HCT116 (cell line): ENCODE measurements around the gene FAM53B. TPM values are rescaled to one million over a fixed set of nuclear protein-coding genes. Genes with fewer than 3 reads are reported as not detected.

Source experiments
- ATAC-seq: fragments of 200-7000 bp; cut with Tn5 transposase; 2 replicates; pipeline ENCODE4 v1.9.1; 2020; ENCODE audit warnings: mild to moderate bottlenecking, moderate library complexity
- BruUV-seq: library from RNA; stranded (reverse); fragments of 400-500 nt; replicated peaks from 2 replicates; lab custom pipeline; 2021; lab: Mats Ljungman, UMichigan
- CTCF ChIA-PET: fragments of 300-600 bp; sonication (Branson Sonifier 250); formaldehyde crosslinking; loops from one replicate; lab custom pipeline; 2021; ENCODE audit warnings: antibody characterized with exemption; lab: Charles Lee
- POLR2A ChIA-PET: fragments of 300-600, 350-600 bp; sonication (Branson Sonifier 250); formaldehyde crosslinking; loops from one replicate; lab custom pipeline; 2021; ENCODE audit warnings: antibody characterized with exemption; lab: Charles Lee
- RAD21 ChIA-PET, 2 experiments: fragments of 300-600 bp; sonication (Branson Sonifier 250); formaldehyde crosslinking; loops; one replicate each; lab custom pipeline; 2023; ENCODE audit warnings: low total read pairs in 2 of 2; ENCODE audit not compliant: uncharacterized antibody in 2 of 2, unreplicated experiment in 2 of 2, low non-redundant PET in 1 of 2; lab: Charles Lee
- DNase-seq: peaks from one replicate; pipeline ENCODE4 v3.0.0-alpha.2; 2010; ENCODE audit warnings: low read depth, low spot score
- H2AFZ ChIP-seq: fragments of 200-600 bp; shearing (Covaris generic), sonication (generic); 2 replicates; pipeline ENCODE4 v1.6.1; 2017; ENCODE audit warnings: low read depth, mixed run types, mixed read lengths, antibody characterized with exemption, low read length; ENCODE audit not compliant: poor library complexity, severe bottlenecking
- H3K27ac ChIP-seq: 2 replicates; pipeline ENCODE4 v1.5.1; 2012; ENCODE audit warnings: low read depth, low read length
- H3K27me3 ChIP-seq: fragments of 200-600 bp; sonication (generic); 2 replicates; pipeline ENCODE4 v1.6.1; 2016; ENCODE audit warnings: mixed run types, low read length, mixed read lengths; ENCODE audit not compliant: insufficient read depth
- H3K36me3 ChIP-seq, 2 experiments: fragments of 200-500 bp in 1 of 2; fragments of 200-600 bp in 1 of 2; sonication (Bioruptor generic) in 1 of 2; sonication (generic) in 1 of 2; 2 replicates each; pipeline versions ENCODE4 v1.5.1 to v1.6.1; 2014 to 2016; ENCODE audit warnings: low read length in 2 of 2, inconsistent platforms in 1 of 2, mixed read lengths in 1 of 2, mixed run types in 1 of 2; ENCODE audit not compliant: insufficient read depth in 2 of 2, control insufficient read depth in 1 of 2
- H3K4me1 ChIP-seq, 2 experiments: fragments of 200-600 bp in 1 of 2; sonication (generic) in 1 of 2; 2 replicates each; pipeline versions ENCODE4 v1.5.1 to v1.6.1; 2012 to 2017; ENCODE audit warnings: low read length in 2 of 2, inconsistent platforms in 1 of 2, mild to moderate bottlenecking in 1 of 2, mixed read lengths in 1 of 2, mixed run types in 1 of 2, moderate library complexity in 1 of 2; ENCODE audit not compliant: insufficient read depth in 2 of 2, control insufficient read depth in 1 of 2
- H3K4me2 ChIP-seq: fragments of 200-600 bp; sonication (generic); 2 replicates; pipeline ENCODE4 v1.6.1; 2017; ENCODE audit warnings: mixed run types, low read length, mixed read lengths
- H3K4me3 ChIP-seq, 2 experiments: fragments of 200-600 bp in 1 of 2; sonication (generic) in 1 of 2; replicated peaks in 1 of 2; 2 replicates each; pipeline ENCODE4 v1.5.1; 2011 to 2016; ENCODE audit warnings: low read length in 2 of 2, control low read depth in 1 of 2, low read depth in 1 of 2, mild to moderate bottlenecking in 1 of 2, mixed read lengths in 1 of 2, mixed run types in 1 of 2
- H3K79me2 ChIP-seq: fragments of 200-600 bp; sonication (generic); 2 replicates; pipeline ENCODE4 v1.6.1; 2017; ENCODE audit warnings: mild to moderate bottlenecking, mixed run types, low read length, moderate library complexity, mixed read lengths; ENCODE audit not compliant: insufficient read depth
- H3K9ac ChIP-seq: fragments of 200-600 bp; sonication (generic); 2 replicates; pipeline ENCODE4 v1.6.1; 2016; ENCODE audit warnings: low read length, mixed read lengths
- H3K9me2 ChIP-seq: fragments of 200-600 bp; sonication (generic), shearing (Covaris generic); 2 replicates; pipeline ENCODE4 v1.6.1; 2017; ENCODE audit warnings: mixed run types, mild to moderate bottlenecking, moderate library complexity; ENCODE audit not compliant: insufficient read depth
- H3K9me3 ChIP-seq, 2 experiments: fragments of 200-500 bp in 1 of 2; fragments of 200-600 bp in 1 of 2; sonication (Bioruptor generic) in 1 of 2; sonication (generic) in 1 of 2; 2 replicates each; pipeline ENCODE4 v1.6.1; 2014 to 2017; ENCODE audit warnings: low read length in 2 of 2, mixed read lengths in 2 of 2, inconsistent platforms in 1 of 2, low read depth in 1 of 2, mild to moderate bottlenecking in 1 of 2, mixed run types in 1 of 2, moderate library complexity in 1 of 2; ENCODE audit not compliant: control insufficient read depth in 1 of 2, insufficient read depth in 1 of 2
- H4K20me1 ChIP-seq: fragments of 200-600 bp; sonication (generic), shearing (Covaris generic); 2 replicates; pipeline ENCODE4 v1.6.1; 2017; ENCODE audit warnings: mixed run types, mild to moderate bottlenecking, moderate library complexity; ENCODE audit not compliant: insufficient read depth
- ATF3 ChIP-seq: IDR thresholded peaks from 2 replicates; pipeline ENCODE4 v1.6.1; 2012
- CBX3 ChIP-seq: IDR thresholded peaks from 2 replicates; pipeline ENCODE4 v1.6.1; 2012; ENCODE audit warnings: low read depth
- CEBPB ChIP-seq: IDR thresholded peaks from 2 replicates; pipeline ENCODE4 v1.6.1; 2012; ENCODE audit warnings: low read depth
- CTCF ChIP-seq, 3 experiments: fragments of 200-600 bp in 1 of 3; sonication (generic) in 1 of 3; IDR thresholded peaks in 2 of 3; conservative IDR thresholded peaks in 1 of 3; 2 replicates each; pipeline ENCODE4 v1.5.1; 2012 to 2017; ENCODE audit warnings: low read depth in 2 of 3, low read length in 2 of 3, antibody characterized with exemption in 1 of 3, borderline replicate concordance in 1 of 3, control low read depth in 1 of 3, mild to moderate bottlenecking in 1 of 3, mixed read lengths in 1 of 3, mixed run types in 1 of 3, moderate library complexity in 1 of 3; ENCODE audit not compliant: insufficient read depth in 1 of 3
- EGR1 ChIP-seq: IDR thresholded peaks from 2 replicates; pipeline ENCODE4 v1.6.1; 2012; ENCODE audit warnings: low read depth
- EZH2 ChIP-seq: fragments of 200-600 bp; sonication (generic); IDR thresholded peaks from 2 replicates; pipeline ENCODE4 v1.6.1; 2017; ENCODE audit warnings: antibody characterized with exemption, mixed run types
- EZH2phosphoT487 ChIP-seq: fragments of 200-600 bp; IDR thresholded peaks from 2 replicates; pipeline ENCODE4 v1.6.1; 2018; ENCODE audit warnings: antibody characterized with exemption, borderline replicate concordance
- FOSL1 ChIP-seq: IDR thresholded peaks from 2 replicates; pipeline ENCODE4 v1.6.1; 2012; ENCODE audit warnings: low read depth
- JUND ChIP-seq: IDR thresholded peaks from 2 replicates; pipeline ENCODE4 v1.6.1; 2012
- POLR2AphosphoS5 ChIP-seq: IDR thresholded peaks from 2 replicates; pipeline ENCODE4 v1.6.1; 2011; ENCODE audit warnings: mild to moderate bottlenecking, low read depth, low read length, moderate library complexity
- RAD21 ChIP-seq: IDR thresholded peaks from 2 replicates; pipeline ENCODE4 v1.6.1; 2012; ENCODE audit warnings: low read depth, mild to moderate bottlenecking
- SIN3A ChIP-seq: IDR thresholded peaks from 2 replicates; pipeline ENCODE4 v1.6.1; 2012; ENCODE audit warnings: low read depth
- SP1 ChIP-seq: IDR thresholded peaks from 2 replicates; pipeline ENCODE4 v1.6.1; 2012; ENCODE audit warnings: low read depth
- TCF7L2 ChIP-seq: IDR thresholded peaks from 2 replicates; pipeline ENCODE4 v1.7.0; 2011; ENCODE audit warnings: borderline replicate concordance, inconsistent platforms; ENCODE audit not compliant: insufficient read depth, insufficient read length; ENCODE audit errors: extremely low read depth
- ZFX ChIP-seq: fragments of 450-650 bp; IDR thresholded peaks from 2 replicates; pipeline ENCODE4 v1.6.1; 2017
- intact Hi-C: fragments of 100-400 bp; cut with micrococcal nuclease; formaldehyde crosslinking; loops from 2 replicates; pipeline ENCODE4 v1.10.0; 2022
- total RNA-seq: library from RNA; stranded (reverse); gene quantifications from one replicate; pipeline ENCODE4 v1.2.1, GENCODE V29; 2021; ENCODE audit not compliant: unreplicated experiment

The FAM53B gene
- total RNA-seq, 1 experiment from 2014 or later, result 19.6 TPM

GRCh38 chr10:124745673-124746072 is 1.5 kb upstream of the FAM53B start:
- ChIA-PET CTCF (interaction anchor here (0.6 to 3.5 kb wide), 19 partner anchors 10 to 342 kb away, joined by 3 to 27 read pairs (median 4); partner anchors contain the start of gene ABRAXAS2), RAD21 (interaction anchor here in 1 of 2 experiments (1.4 kb wide), 1 partner anchor 113 kb away, joined by 4 read pairs; no protein-coding TSS in a partner anchor), POLR2A (interaction anchor here (1.0 kb wide), 1 partner anchor 11 kb away, joined by 3 read pairs; no protein-coding TSS in a partner anchor)
- no peaks in the 10 kb centered on the region for H3K27me3 ChIP-seq
- ATAC-seq (no peak), DNase-seq (peak; percentile 56)
- H3K9ac ChIP-seq, result no peak overlapping the region
- H3K9me3 ChIP-seq, result no peaks in the 10 kb centered on the region
- intact Hi-C loops, result loop anchor here (1.0 kb wide), 1 partner anchor 215 kb away; no protein-coding TSS in a partner anchor
- no peak overlapping the region for H2AFZ ChIP-seq
- peaks cover 9% of the 10 kb centered on the region; the same call in 1 of the 2 replicates for H3K79me2 ChIP-seq
- H3K4me3 ChIP-seq, result no peak overlapping the region
- H3K4me1 ChIP-seq, result peaks cover 22 to 36% of the 10 kb centered on the region in 2 experiments
- BruUV-seq, result no TSS peak
- no peaks in the 10 kb centered on the region for H4K20me1 ChIP-seq
- no peaks in the 10 kb centered on the region for H3K9me2 ChIP-seq
- H3K36me3 ChIP-seq, result peaks cover 4 to 11% of the 10 kb centered on the region in 2 experiments; a peak in 3 of 4 replicates
- no peak overlapping the region for H3K27ac ChIP-seq
- peak; percentile 36 to 77 (median 66); a peak in 4 of 6 replicates for TF ChIP-seq CTCF (IDR thresholded peaks at IDR 0.05 in 2 of 3, conservative IDR thresholded peaks at IDR 0.05 in 1 of 3; ENCODE audit: borderline replicate concordance in 1 of 3, insufficient read depth in 1 of 3, low read depth in 2 of 3, low read length in 2 of 3)
- TF ChIP-seq CEBPB, result no peak
- peak; percentile 68 for TF ChIP-seq RAD21
- no peak overlapping the region for H3K4me2 ChIP-seq

- H2AFZ ChIP-seq, result no peak overlapping the region
- ChIA-PET POLR2A (interaction anchor here (1.0 kb wide), 1 partner anchor 12 kb away, joined by 3 read pairs; no protein-coding TSS in a partner anchor), CTCF (interaction anchor here (0.6 to 3.5 kb wide), 18 partner anchors 10 to 341 kb away, joined by 3 to 27 read pairs (median 4); partner anchors contain the start of gene ABRAXAS2), RAD21 (no interaction called here)
- no peaks in the 10 kb centered on the region for H3K9me2 ChIP-seq
- peak overlapping the region; percentile 69; the same call in 1 of the 2 replicates for H3K4me2 ChIP-seq
- no peaks in the 10 kb centered on the region for H3K27me3 ChIP-seq
- H4K20me1 ChIP-seq, result no peaks in the 10 kb centered on the region
- H3K4me3 ChIP-seq, result no peak overlapping the region; a peak in 1 of 4 replicates
- H3K27ac ChIP-seq, result peak overlapping the region; percentile 63; the same call in 1 of the 2 replicates
- peaks cover 13% of the 10 kb centered on the region; the same call in 1 of the 2 replicates for H3K79me2 ChIP-seq
- H3K9me3 ChIP-seq, result no peaks in the 10 kb centered on the region
- H3K4me1 ChIP-seq, result peaks cover 22 to 36% of the 10 kb centered on the region in 2 experiments
- no peak for ATAC-seq
- intact Hi-C loops, result loop anchor here (1.0 kb wide), 1 partner anchor 215 kb away; no protein-coding TSS in a partner anchor
- H3K36me3 ChIP-seq, result peaks cover 4 to 11% of the 10 kb centered on the region in 2 experiments; a peak in 3 of 4 replicates
- BruUV-seq, result no TSS peak
- H3K9ac ChIP-seq, result no peak overlapping the region
- no peak for DNase-seq
- TF ChIP-seq POLR2AphosphoS5, result no peak
- no peak for TF ChIP-seq FOSL1
- TF ChIP-seq EZH2phosphoT487, result no peak
- TF ChIP-seq SP1, result no peak
- no peak for TF ChIP-seq CEBPB
- TF ChIP-seq TCF7L2, result no peak
- no peak for TF ChIP-seq SIN3A
- TF ChIP-seq JUND, result no peak
- TF ChIP-seq EZH2, result no peak
- no peak for TF ChIP-seq CTCF (IDR thresholded peaks at IDR 0.05 in 2 of 3, conservative IDR thresholded peaks at IDR 0.05 in 1 of 3; ENCODE audit: borderline replicate concordance in 1 of 3, insufficient read depth in 1 of 3, low read depth in 2 of 3, low read length in 2 of 3)
- TF ChIP-seq RAD21, result no peak
- no peak for TF ChIP-seq ATF3
- no peak for TF ChIP-seq EGR1
- no peak for TF ChIP-seq CBX3
- TF ChIP-seq ZFX, result no peak
Measured at GRCh38 chr10:124745252-124745651, 1.1 kb upstream of the FAM53B start.
